Renal cortex interstitium (tissue), 11 donors: Measurements from ENCODE around the gene STXBP3. TPM values are rescaled to one million over a fixed set of nuclear protein-coding genes. Genes with fewer than 3 reads are reported as not detected.

Source experiments
- DNase-seq, 11 donors: peaks; one replicate each; pipeline ENCODE4 v3.0.0-alpha.2; 2013; ENCODE audit warnings: low read depth in 9 of 11, low spot score in 4 of 11; ENCODE audit errors: extremely low read depth in 1 of 11
- polyA plus RNA-seq, 3 donors: library from polyadenylated mRNA; unstranded; fragments of 120-200 nt; gene quantifications; one replicate each; pipeline ENCODE4 v1.2.1, GENCODE V29; 2013; ENCODE audit not compliant: insufficient read length in 3 of 3

STXBP3 gene
- polyA plus RNA-seq, 3 donors = 56.6 to 78.5 (median 67.5) TPM

- DNase-seq = no peak
These were observed 77.6 kb downstream of the STXBP3 start for GRCh38 chr1:108824051-108824450.

GRCh38 chr1:108826081-108826635 lies 79.7 kb downstream of the STXBP3 start:
- no peak for DNase-seq

GRCh38 chr1:108828074-108828961 lies 81.8 kb downstream of the STXBP3 start:
- DNase-seq = peak; percentile 36 to 77 (median 62)

GRCh38 chr1:108829498-108829916 lies 83.0 kb downstream of the STXBP3 start:
- DNase-seq = no peak

DNA sequence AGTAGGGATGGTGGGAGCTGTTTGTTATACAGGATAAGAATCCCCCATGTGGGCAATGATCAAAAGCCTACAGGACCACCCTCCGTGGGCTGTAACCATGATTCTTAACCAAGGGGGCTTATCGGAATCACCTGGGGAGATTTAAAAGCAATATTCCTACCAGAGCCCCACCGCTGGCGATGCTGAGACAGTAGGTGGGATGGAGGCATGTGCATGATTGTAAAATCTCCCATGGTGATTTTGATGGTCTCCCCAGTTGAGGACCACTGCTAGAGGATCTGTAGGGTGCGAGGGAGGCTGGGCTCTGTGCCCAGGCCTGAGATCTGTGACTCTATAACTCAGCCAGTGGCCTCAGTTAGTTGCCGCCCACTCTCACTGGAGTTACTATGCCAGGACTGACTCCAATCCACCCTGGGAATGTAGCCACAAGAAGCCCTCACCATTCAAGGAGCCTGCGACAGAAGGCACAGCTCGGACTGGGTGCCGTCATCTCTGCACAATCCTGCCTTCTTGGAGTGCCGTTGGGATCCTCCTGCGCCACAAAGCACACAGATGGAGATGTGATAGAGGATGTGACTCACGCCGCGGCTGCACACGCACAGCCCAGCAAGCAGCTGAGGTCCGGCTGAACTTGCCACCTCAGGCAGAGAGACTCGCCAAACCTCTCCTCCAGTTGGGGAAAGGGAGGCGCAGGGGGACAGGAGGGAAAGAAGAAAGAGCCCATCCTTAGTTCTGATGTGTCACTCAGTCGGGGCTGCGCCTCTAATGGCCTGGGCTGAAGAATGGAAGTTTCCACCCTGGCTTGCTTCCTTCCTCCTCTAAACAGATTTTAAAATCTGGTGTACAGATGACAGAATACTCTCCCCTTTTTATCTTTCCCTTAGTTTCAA lies 83.9 kb downstream of the STXBP3 start:
- no peak for DNase-seq

DNA sequence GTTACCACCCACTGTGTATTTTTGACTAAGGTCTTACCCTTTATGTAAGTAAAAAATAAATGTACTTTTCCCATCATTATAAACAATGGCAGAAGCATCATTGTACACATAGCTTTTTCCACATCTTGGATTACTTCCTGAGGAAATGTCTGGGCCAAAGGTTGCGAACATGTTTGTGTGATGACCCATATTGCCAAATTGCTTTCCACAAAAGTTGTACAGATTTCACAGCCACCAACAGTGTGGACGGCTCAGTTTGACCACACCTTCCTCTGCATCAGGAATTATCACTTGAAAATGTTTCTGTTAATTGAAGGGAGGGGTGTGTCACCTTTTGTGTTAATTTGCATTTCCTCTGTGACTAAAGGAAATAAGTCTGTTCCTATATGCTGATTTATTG lies 84.8 kb downstream of the STXBP3 start:
- DNase-seq = no peak

GRCh38 chr1:108832929-108833328 lies 86.5 kb downstream of the STXBP3 start:
- DNase-seq = no peak

- DNase-seq = no peak
These were observed 95.2 kb downstream of the STXBP3 start for GRCh38 chr1:108841703-108842102.

DNA sequence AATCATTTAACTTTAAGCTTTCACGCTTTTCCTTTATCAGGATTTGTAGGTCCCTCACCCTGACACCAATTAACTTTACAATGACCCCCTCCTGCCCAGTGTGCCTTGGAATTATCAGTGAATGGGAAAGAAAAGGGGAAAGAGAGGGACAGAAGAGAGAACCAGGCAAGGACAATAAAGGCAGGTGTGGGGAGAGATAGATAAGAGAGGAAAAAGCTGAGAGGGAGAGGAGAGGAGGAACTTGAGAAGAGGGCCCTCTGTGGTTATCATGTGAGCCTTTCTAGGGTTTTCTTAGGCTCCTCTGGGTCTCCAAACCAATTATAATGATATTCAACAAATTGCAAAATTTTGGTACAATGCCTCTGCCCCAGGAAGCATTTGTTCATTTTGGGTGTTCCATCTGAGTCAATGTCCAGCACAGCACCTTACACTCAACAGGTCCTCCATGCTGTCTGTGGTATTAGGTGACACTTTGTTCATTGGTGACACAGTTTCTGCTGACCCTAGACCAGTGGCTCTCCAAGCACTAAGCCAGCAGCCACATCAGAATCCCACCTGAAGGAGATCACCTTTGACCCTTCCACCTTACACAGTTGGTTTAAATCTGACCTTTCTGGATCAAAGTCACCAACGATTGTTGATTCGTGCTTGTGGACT lies 96.2 kb downstream of the STXBP3 start:
- DNase-seq = no peak

GRCh38 chr1:108843390-108844137 lies 97.1 kb downstream of the STXBP3 start:
- no peak for DNase-seq

- DNase-seq = no peak
These were observed 99.0 kb downstream of the STXBP3 start for GRCh38 chr1:108845446-108845845.

GRCh38 chr1:108845991-108846390 lies 99.5 kb downstream of the STXBP3 start:
- no peak for DNase-seq

DNA sequence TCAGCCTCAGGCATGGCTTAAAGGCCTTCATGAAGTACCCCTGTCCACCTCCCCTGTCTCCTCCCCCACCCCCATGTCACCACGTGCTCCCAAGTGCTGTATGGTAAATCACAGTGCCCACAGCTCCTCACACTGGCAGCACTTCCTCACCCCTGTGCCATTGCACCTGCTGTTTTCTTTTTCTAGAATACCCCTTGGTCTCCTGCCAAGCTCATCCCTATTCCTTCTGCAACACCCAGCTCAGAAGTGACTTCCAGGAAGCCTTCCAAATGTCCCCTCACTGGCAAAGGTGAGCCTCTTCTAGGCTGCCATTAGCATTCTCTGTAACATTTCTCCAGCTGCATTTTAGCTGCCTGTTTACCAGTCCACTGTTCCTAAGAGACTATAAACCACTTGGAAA lies 101.0 kb downstream of the STXBP3 start:
- no peak for DNase-seq

DNA sequence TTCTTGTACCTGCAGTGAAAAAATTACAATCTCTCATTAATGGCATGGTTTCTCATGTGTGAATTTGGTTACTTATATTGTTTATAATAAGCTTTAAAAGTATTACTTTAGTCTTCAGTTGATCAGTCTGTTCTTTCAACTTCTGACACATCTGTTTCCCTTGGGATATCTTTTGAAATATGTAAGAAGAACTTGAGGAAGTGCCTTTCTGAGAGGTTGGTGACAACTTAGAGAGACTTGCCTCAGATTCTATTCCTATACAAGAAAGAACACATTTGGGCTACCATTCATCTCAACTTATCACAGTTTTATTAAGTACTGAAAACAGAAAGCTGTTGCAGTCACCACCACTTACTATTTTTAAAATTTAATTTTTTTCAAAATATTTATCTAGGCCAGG lies 102.3 kb downstream of the STXBP3 start:
- no peak for DNase-seq

DNA sequence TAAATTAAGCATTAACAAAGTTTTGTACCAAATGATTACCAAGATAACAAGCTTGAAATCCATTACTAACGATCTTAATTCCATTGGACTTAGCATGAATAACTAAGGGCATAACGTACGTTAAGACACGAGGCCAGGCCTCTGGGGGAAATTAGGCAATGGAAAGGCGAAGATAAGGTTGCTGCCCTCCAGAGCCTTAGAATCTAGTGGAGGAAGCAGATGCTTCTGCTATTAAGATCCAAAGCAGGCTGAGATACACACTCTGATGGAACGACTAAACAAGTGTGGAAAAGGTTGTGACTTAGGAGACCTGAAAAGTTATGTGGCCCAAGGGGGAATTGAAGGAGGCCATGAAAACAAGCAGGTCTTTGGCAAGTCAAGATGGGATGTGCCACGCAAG lies 104.5 kb downstream of the STXBP3 start:
- DNase-seq = no peak

- no peak for DNase-seq
These were observed 105.1 kb downstream of the STXBP3 start for GRCh38 chr1:108851567-108851966.

GRCh38 chr1:108852221-108852975 lies 105.9 kb downstream of the STXBP3 start:
- no peak for DNase-seq
